Non-pigmented ciliary epithelial cell (primary cell): Measurements from ENCODE around the gene EN1.

Source experiments
- DNase-seq: peaks from one replicate; pipeline ENCODE4 v3.0.0-alpha.2; 2010; ENCODE audit warnings: low read depth

Gene EN1

GRCh38 chr2:118855451-118856279, 8.2 kb upstream of the EN1 start:
- DNase-seq = peak; percentile 20

- no peak for DNase-seq
These were observed 7.3 kb upstream of the EN1 start for GRCh38 chr2:118854507-118855345.

GRCh38 chr2:118853651-118854291, 6.3 kb upstream of the EN1 start:
- no peak for DNase-seq

GRCh38 chr2:118853129-118853640, 5.7 kb upstream of the EN1 start:
- no peak for DNase-seq

- DNase-seq = no peak
These were observed 5.2 kb upstream of the EN1 start for GRCh38 chr2:118852605-118853128.

GRCh38 chr2:118851650-118852049, 4.2 kb upstream of the EN1 start:
- no peak for DNase-seq

GRCh38 chr2:118850901-118851415, 3.5 kb upstream of the EN1 start:
- DNase-seq = no peak

- DNase-seq = no peak
These were observed 2.9 kb upstream of the EN1 start for GRCh38 chr2:118850168-118850900.

- no peak for DNase-seq
These were observed 2.0 kb upstream of the EN1 start for GRCh38 chr2:118849226-118850167.

GRCh38 chr2:118848381-118849225, 1.2 kb upstream of the EN1 start:
- no peak for DNase-seq

GRCh38 chr2:118847762-118848172, 319 bp upstream of the EN1 start:
- DNase-seq = no peak

- DNase-seq = no peak
These were observed 951 bp downstream of the EN1 start for GRCh38 chr2:118846442-118846952.

GRCh38 chr2:118845522-118846441, 1.7 kb downstream of the EN1 start:
- DNase-seq = no peak

GRCh38 chr2:118845005-118845521, 2.4 kb downstream of the EN1 start:
- DNase-seq = no peak

- DNase-seq = no peak
These were observed 3.0 kb downstream of the EN1 start for GRCh38 chr2:118844261-118845004.

GRCh38 chr2:118843483-118844132, 3.8 kb downstream of the EN1 start:
- DNase-seq = no peak
